A549 treated with AZD2906 at 1 μM for 4 hours (cell line): Measurements from ENCODE around the gene PAFAH2. TPM values are rescaled to one million over a fixed set of nuclear protein-coding genes. Genes with fewer than 3 reads are reported as not detected.

ENCODE experiments used
- total RNA-seq: library from RNA; stranded (reverse); fragments of 200-300 nt; extraction: Qiagen RNA extraction; gene quantifications from 5 replicates; pipeline ENCODE4 v1.2.3, GENCODE V29; 2022

Gene PAFAH2
- total RNA-seq = 7.2 to 8.3 TPM (median 8.0 TPM) in 5 replicates

GRCh38 chr1:25997828-25998761, at the start of gene PAFAH2:
TSS of gene PAFAH2 (minus strand) at chr1:25998063. CDS start at chr1:25990816, 7,247 bp downstream.

GRCh38 chr1:26045722-26046245, 47.9 kb upstream of the PAFAH2 start, which contains the start of gene SLC30A2:
TSS of gene SLC30A2 (minus strand) at chr1:26046118. CDS start at chr1:26045896, 222 bp downstream.

DNA sequence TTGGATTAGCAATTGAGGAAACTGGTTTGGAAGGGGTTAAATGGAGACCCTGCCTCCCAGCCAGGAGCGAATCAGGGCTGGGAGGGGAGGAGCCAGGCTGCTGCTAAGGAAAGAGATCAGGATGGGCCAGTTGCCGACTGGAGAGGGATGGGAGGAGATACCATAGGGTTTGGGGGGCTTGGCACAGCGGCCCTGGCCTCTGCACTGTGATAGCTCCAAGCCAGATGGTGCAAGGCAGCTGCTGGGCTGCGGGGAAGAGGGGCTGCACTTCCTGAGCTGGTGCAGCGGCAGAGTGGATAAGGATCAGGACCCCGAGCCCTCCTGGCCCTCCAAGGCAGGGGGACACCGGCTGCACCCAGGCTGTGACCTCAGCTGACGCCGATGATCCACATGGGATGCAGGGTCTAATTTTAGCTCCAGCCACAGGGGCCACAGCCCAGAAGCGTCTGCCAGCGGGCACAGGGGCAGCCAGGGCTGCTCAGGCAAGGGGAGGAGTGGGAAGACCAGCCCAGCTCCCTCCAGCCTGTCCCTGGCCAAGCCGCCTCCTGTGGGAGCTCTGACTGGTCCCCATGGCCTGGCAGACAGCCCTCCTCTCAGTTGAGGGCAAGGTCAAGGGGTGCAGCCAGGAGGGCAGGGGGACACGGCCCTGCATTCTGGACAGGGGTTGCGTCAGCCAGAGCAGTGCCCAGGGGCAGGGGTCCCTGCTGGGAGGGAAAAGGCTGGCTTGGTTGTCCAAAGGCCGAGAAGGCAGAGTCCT, 24.0 kb upstream of the PAFAH2 start, which contains the start of gene EXTL1:
Gene EXTL1, plus strand, starts transcription at position 129 of the 757 bp plus-strand sequence. CDS start 872 bp downstream, outside the sequence.

Other genes starting within 250 kb of the PAFAH2 start
- 60.2 to 65.1 TPM (median 63.4 TPM) in 5 replicates for gene SELENON, start 197.9 kb downstream of the PAFAH2 start, total RNA-seq
- gene MTFR1L, start 178.1 kb downstream of the PAFAH2 start, total RNA-seq = 24.9 to 29.6 TPM (median 25.6 TPM) in 5 replicates
- gene AUNIP, start 138.6 kb downstream of the PAFAH2 start, total RNA-seq = 8.3 to 9.4 TPM (median 8.7 TPM) in 5 replicates
- gene PAQR7, start 122.4 kb downstream of the PAFAH2 start, total RNA-seq = 6.4 to 9.2 TPM (median 8.3 TPM) in 5 replicates
- 217 to 224 TPM (median 220 TPM) in 5 replicates for gene STMN1, start 91.6 kb downstream of the PAFAH2 start, total RNA-seq
- 0.01 to 0.02 TPM in 2 of 5 replicates, not detected in the others for gene EXTL1, start 23.7 kb upstream of the PAFAH2 start, total RNA-seq
- gene SLC30A2, start 48.1 kb upstream of the PAFAH2 start, total RNA-seq = 0.26 to 0.70 TPM (median 0.38 TPM) in 5 replicates
- 1.8 to 2.9 TPM (median 2.3 TPM) in 5 replicates for gene TRIM63, start 69.6 kb upstream of the PAFAH2 start, total RNA-seq
- gene PDIK1L, start 113.8 kb upstream of the PAFAH2 start, total RNA-seq = 1.7 to 2.4 TPM (median 1.9 TPM) in 5 replicates
- gene FAM110D, start 161.0 kb upstream of the PAFAH2 start, total RNA-seq = 0.03 to 0.07 TPM (median 0.03 TPM) in 3 of 5 replicates, not detected in the others
- not detected in 5 replicates for gene C1orf232, start 170.9 kb upstream of the PAFAH2 start, total RNA-seq
- 51.7 to 70.4 TPM (median 65.4 TPM) in 5 replicates for gene ZNF593, start 171.8 kb upstream of the PAFAH2 start, total RNA-seq
- 0.18 to 0.28 TPM in 2 of 5 replicates, not detected in the others for gene ZNF593OS, start 173.8 kb upstream of the PAFAH2 start, total RNA-seq
- 0.04 to 0.39 TPM (median 0.31 TPM) in 5 replicates for gene CNKSR1, start 179.4 kb upstream of the PAFAH2 start, total RNA-seq
- not detected in 5 replicates for gene CATSPER4, start 192.5 kb upstream of the PAFAH2 start, total RNA-seq
- 10.9 to 13.1 TPM (median 12.7 TPM) in 5 replicates for gene CEP85, start 236.1 kb upstream of the PAFAH2 start, total RNA-seq